Measurements from ENCODE around the gene CLK2. TPM values are rescaled to one million over a fixed set of nuclear protein-coding genes. Genes with fewer than 3 reads are reported as not detected.

The CLK2 gene
- total and polyA plus RNA-seq, 9 of the 15 experiments (the other 6 are each of a cell fraction or from before 2014, with no cell fraction given), result 13.5 to 81.4 (median 39.6) TPM

DNA sequence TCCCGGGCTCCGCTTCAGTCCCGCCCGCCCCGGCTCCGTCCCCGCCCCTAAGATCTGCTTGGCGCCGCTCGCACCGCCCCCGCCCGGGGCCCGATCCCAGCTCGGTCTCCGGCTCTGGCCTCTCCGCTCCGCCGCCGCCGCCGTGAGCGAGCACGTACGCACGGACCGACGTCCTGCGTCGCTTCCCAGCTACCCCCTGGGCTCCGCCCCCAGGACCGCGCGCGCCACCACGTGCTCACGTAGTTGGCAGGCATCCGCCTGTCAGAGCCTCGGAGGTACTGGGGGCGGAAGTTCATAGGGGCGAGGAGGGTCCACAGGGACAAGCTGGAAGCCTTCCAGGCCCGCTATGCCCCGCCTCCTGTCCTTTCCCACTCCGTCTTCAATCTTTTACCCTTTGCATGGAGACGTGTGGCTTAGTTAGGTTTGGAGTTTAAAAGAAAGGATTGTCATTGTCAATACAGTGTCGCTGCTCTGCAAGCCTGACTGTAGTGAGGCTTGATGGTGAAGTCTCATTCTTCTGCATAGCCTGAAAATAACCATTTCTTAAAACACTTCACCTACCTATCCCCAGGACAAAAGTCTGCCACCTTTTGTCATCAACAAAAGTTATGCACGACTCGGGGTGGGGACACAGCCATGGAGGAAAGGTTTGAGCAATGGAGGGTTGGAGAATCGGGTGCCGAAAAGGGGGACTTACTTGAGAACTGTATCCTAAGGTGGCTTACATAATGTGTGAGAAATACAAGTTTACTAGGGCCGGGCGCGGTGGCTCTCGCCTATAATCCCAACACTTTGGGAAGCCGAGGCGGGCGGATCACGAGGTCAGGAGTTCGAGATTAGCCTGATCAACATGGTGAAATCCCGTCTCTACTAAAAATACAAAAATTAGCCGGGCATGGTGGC, at the start of gene CLK2 (continued):
- TF ChIP-seq ILF3 (IDR thresholded peaks at IDR 0.05; ENCODE audit: borderline replicate concordance) (no peak), SAFB2 (IDR thresholded peaks at IDR 0.05; ENCODE audit: borderline replicate concordance, low read depth, low read length, severe bottlenecking) (no peak), ZNF384 (IDR thresholded peaks at IDR 0.05; ENCODE audit: low read depth, low read length) (0 out of 2 replicates have a peak, but pooled peaks have one; percentile 21), MXI1 (IDR thresholded peaks at IDR 0.05; ENCODE audit: low read depth, low read length) (peak; percentile 77; the same call in 1 of the 2 replicates), ZNF175 (CRISPR knock-in tag; IDR thresholded peaks at IDR 0.05; ENCODE audit: low read depth) (0 out of 2 replicates have a peak, but pooled peaks have one; percentile 50), PRPF4 (IDR thresholded peaks at IDR 0.05; ENCODE audit: insufficient read depth, low read depth, low read length, poor library complexity, severe bottlenecking) (no peak), NR2C1 (IDR thresholded peaks at IDR 0.05) (no peak), NR2C1 (tag; IDR thresholded peaks at IDR 0.05) (peak; percentile 52; the same call in 1 of the 2 replicates), RB1 (IDR thresholded peaks at IDR 0.05; ENCODE audit: low read depth) (peak; percentile 40), DMBX1 (CRISPR knock-in tag; IDR thresholded peaks at IDR 0.05; ENCODE audit: borderline replicate concordance) (0 out of 2 replicates have a peak, but pooled peaks have one; percentile 16), ETV5 (CRISPR knock-in tag; IDR thresholded peaks at IDR 0.05; ENCODE audit: low read depth) (peak; percentile 76; the same call in 1 of the 2 replicates), HMG20B (CRISPR knock-in tag; IDR thresholded peaks at IDR 0.05) (no peak), SMAD4 (CRISPR knock-in tag; conservative IDR thresholded peaks at IDR 0.05) (no peak)
- TF ChIP-seq, protein P1, sequence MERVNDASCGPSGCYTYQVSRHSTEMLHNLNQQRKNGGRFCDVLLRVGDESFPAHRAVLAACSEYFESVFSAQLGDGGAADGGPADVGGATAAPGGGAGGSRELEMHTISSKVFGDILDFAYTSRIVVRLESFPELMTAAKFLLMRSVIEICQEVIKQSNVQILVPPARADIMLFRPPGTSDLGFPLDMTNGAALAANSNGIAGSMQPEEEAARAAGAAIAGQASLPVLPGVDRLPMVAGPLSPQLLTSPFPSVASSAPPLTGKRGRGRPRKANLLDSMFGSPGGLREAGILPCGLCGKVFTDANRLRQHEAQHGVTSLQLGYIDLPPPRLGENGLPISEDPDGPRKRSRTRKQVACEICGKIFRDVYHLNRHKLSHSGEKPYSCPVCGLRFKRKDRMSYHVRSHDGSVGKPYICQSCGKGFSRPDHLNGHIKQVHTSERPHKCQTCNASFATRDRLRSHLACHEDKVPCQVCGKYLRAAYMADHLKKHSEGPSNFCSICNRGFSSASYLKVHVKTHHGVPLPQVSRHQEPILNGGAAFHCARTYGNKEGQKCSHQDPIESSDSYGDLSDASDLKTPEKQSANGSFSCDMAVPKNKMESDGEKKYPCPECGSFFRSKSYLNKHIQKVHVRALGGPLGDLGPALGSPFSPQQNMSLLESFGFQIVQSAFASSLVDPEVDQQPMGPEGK (CRISPR knock-in tag; IDR thresholded peaks at IDR 0.05; ENCODE audit: borderline replicate concordance), result 0 out of 2 replicates have a peak, but pooled peaks have one; percentile 20
- TF ChIP-seq, protein P2, sequence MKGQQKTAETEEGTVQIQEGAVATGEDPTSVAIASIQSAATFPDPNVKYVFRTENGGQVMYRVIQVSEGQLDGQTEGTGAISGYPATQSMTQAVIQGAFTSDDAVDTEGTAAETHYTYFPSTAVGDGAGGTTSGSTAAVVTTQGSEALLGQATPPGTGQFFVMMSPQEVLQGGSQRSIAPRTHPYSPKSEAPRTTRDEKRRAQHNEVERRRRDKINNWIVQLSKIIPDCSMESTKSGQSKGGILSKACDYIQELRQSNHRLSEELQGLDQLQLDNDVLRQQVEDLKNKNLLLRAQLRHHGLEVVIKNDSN (CRISPR knock-in tag; IDR thresholded peaks at IDR 0.05), result peak; percentile 96
